Ovary (tissue), 9 donors: ENCODE measurements around the gene CHCHD1. TPM values are rescaled to one million over a fixed set of nuclear protein-coding genes. Genes with fewer than 3 reads are reported as not detected.

Experiments
- DNase-seq, 5 donors: peaks; one replicate each; pipeline ENCODE4 v3.0.0-alpha.2; 2019 to 2020
- H3K27ac ChIP-seq, 2 donors: fragments of 200-600 bp; one replicate each; pipeline versions ENCODE4 v1.5.1 to v1.8.0; 2019 to 2022
- H3K27me3 ChIP-seq: fragments of 200-600 bp; one replicate; pipeline ENCODE4 v1.8.0; 2022
- H3K36me3 ChIP-seq: fragments of 200-600 bp; sonication (generic); one replicate; pipeline ENCODE4 v1.5.1; 2019
- H3K4me1 ChIP-seq: one replicate; pipeline ENCODE4 v1.8.1; 2013; ENCODE audit warnings: mild to moderate bottlenecking, moderate library complexity; ENCODE audit not compliant: insufficient read depth
- H3K4me3 ChIP-seq: fragments of 200-600 bp; sonication (generic); one replicate; pipeline ENCODE4 v1.5.1; 2017
- H3K9me3 ChIP-seq, 2 donors: fragments of 200-600 bp in 1 of 2; sonication (generic) in 1 of 2; one replicate each; pipeline versions ENCODE4 v1.5.1 to v1.8.1; 2013 to 2019; ENCODE audit warnings: mild to moderate bottlenecking in 1 of 2, moderate library complexity in 1 of 2
- CTCF ChIP-seq, 3 donors: fragments of 450-650 bp in 2 of 3; fragments of 200-600 bp in 1 of 3; IDR thresholded peaks; one replicate each; pipeline versions ENCODE4 v1.5.1 to v1.8.0; 2016 to 2022; ENCODE audit warnings: antibody characterized with exemption in 3 of 3, mild to moderate bottlenecking in 1 of 3
- EP300 ChIP-seq: sonication (generic); formaldehyde crosslinking; IDR thresholded peaks from one replicate; pipeline ENCODE4 v1.6.1; 2017; ENCODE audit warnings: antibody characterized with exemption
- POLR2A ChIP-seq: fragments of 450-650 bp; IDR thresholded peaks from one replicate; pipeline ENCODE4 v1.6.1; 2017; ENCODE audit warnings: antibody characterized with exemption, mild to moderate bottlenecking, moderate library complexity
- WGBS, 3 donors: extraction: QIAGEN DNeasy Blood & Tissue Kit in 1 of 3; methylation state at CpG; one replicate each; pipeline versions ENCODE4 v1.1.5 to v1.1.7; 2013 to 2017; 5-methylcytosine and 5-hydroxymethylcytosine counted together
- intact Hi-C, 4 donors: fragments of 100-400 bp; cut with DNase I; formaldehyde crosslinking; loops; one replicate each; pipeline versions ENCODE4 v1.11.0 to v1.15.1; 2022 to 2023
- polyA plus RNA-seq, 2 donors: library from polyadenylated mRNA; stranded (reverse); fragments of 200-250 nt in 1 of 2; fragments of 350-450 nt in 1 of 2; fragmentation: Illumina TruSeq in 1 of 2; extraction: RNeasy Lipid Tissue Mini Kit (QIAGEN cat#74804) in 1 of 2; gene quantifications; one replicate each; pipeline ENCODE4 v1.2.3, GENCODE V29; 2013 to 2014
- total RNA-seq, 7 donors: library from RNA; depleted of rRNA in 2 of 7; stranded (reverse); fragments of >200 nt in 2 of 7; fragmentation: NEBNext Ultra II Directional in 3 of 7; extraction: Animal tissue kit (Norgen Biotek cat#: 25700) in 3 of 7; gene quantifications; one replicate each; pipeline versions ENCODE4 v1.1.0 to v1.2.4, GENCODE V29; 2016 to 2023
- donor health status: DM: no; HTN: no; CAD: no; lungs with moderate emphysema.
- donor health status: DM: no; HTN: no; CAD: no.
- donor health status: Bipolar disorder and iron deficiency.
- donor health status: DM: yes; HTN: yes; CAD: no.
- donor health status: DM: no; HTN: no; CAD: no.
- donor health status: DM: yes; HTN: yes; CAD: no.

The CHCHD1 gene
- total and polyA plus RNA-seq, 9 donors: 12.5 to 33.4 (median 18.0) TPM

DNA sequence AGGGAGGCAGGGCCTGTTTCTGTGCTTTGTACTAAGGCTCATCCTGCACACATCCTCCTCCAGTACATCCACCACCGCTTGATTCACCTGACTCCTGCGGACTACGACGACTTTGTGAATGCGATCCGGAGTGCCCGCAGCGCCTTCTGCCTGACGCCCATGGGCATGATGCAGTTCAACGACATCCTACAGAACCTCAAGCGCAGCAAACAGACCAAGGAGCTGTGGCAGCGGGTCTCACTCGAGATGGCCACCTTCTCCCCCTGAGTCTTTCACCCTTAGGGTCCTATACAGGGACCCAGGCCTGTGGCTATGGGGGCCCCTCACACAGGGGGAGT is 19.4 kb downstream of the CHCHD1 start:
- Histone ChIP-seq H3K27ac (no peak overlapping the region), H3K36me3 (no peaks in the 10 kb centered on the region), H3K9me3 (no peaks in the 10 kb centered on the region), H3K4me1 (no peaks in the 10 kb centered on the region), H3K27me3 (no peaks in the 10 kb centered on the region), H3K4me3 (no peak overlapping the region)
- no peak for TF ChIP-seq POLR2A
- TF ChIP-seq EP300: no peak
- no peak for TF ChIP-seq CTCF (IDR thresholded peaks at IDR 0.05)
- no peak for DNase-seq
- 86 to 89% (median 89%) methylated on average over 13 of the region's 13 CpGs for WGBS, 3 donors
- intact Hi-C loops: no loop called here

DNA sequence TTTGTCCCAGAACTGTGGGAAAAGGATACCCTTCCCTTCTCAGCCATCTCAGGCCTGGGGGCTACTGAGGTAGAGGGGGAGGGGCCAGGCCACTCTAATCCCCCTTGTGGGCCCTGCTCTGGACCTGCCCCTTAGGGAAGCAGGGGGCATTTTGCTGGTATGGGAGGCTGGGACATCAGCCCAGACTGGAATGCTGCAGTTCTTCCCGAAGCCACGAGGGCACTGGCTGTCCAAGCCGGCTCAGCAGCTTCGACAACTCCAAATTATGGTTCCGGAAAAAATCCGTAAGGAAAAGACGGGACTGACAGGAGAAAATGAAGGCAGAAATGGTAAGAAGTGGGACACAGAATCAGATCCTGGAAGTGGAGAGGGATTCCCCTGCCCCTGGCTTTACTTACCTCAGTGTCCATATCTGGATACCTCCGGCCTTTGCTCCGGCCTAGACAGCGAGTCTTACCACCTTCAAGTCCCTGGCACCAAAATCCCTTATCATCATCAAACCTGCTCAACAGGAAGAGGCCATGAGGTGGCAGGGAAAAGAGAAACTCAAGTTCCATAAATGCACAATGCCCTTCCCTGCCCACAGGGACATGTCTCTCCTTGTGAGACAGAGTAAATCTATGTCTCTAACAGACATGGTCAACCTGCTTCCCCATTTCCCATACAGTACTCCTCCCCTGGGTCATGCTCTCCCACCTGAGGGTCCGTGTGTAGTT is 20.6 kb downstream of the CHCHD1 start:
- H3K27me3 ChIP-seq: no peaks in the 10 kb centered on the region
- no peak overlapping the region for H3K4me3 ChIP-seq
- H3K9me3 ChIP-seq: no peaks in the 10 kb centered on the region
- H3K27ac ChIP-seq: no peak overlapping the region
- WGBS, 3 donors: 66 to 76% (median 72%) methylated on average over 11 of the region's 11 CpGs
- intact Hi-C loops: no loop called here
- TF ChIP-seq POLR2A (no peak), EP300 (no peak), CTCF (IDR thresholded peaks at IDR 0.05) (no peak)
- no peak for DNase-seq
- H3K36me3 ChIP-seq: no peaks in the 10 kb centered on the region
- no peaks in the 10 kb centered on the region for H3K4me1 ChIP-seq

DNA sequence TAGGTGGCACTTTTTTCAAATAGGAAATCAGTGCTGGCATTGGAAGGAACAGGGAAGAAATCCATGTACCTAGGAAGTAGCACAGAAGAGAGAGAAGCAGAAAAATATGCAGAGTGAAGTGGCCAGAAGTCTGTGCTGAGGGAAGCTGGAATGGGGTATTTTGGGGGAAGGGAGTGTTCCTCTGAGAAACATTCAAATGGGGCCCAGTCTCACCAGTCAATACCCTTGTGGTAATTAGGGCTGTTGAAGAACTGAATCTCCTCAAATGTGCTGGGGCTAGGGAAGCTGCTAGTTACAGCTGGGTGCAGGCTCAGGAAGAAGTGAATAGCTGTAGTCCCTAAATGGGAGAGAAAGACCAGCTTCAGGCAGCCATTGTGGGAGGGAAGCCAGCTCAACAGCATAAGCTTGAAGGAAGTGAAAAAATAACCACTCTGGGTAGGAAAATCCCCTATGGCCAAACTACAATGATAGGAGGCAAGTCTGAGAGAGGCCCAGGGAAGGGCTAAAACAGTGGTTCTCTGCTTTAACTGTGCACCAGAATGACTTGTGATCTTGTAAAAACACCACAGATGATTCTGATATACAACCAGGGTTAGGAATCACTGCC is 21.9 kb downstream of the CHCHD1 start:
- Histone ChIP-seq H3K27me3 (no peaks in the 10 kb centered on the region), H3K36me3 (no peaks in the 10 kb centered on the region), H3K4me1 (no peaks in the 10 kb centered on the region), H3K4me3 (no peak overlapping the region), H3K9me3 (no peaks in the 10 kb centered on the region), H3K27ac (no peak overlapping the region)
- TF ChIP-seq POLR2A: no peak
- no peak for TF ChIP-seq EP300
- TF ChIP-seq CTCF (IDR thresholded peaks at IDR 0.05): no peak
- intact Hi-C loops: no loop called here
- no peak for DNase-seq

GRCh38 chr10:73806176-73806950 is 24.5 kb downstream of the CHCHD1 start:
- Histone ChIP-seq H3K27me3 (no peaks in the 10 kb centered on the region), H3K9me3 (no peaks in the 10 kb centered on the region), H3K4me1 (no peaks in the 10 kb centered on the region), H3K4me3 (no peak overlapping the region), H3K36me3 (no peaks in the 10 kb centered on the region), H3K27ac (no peak overlapping the region)
- DNase-seq: no peak
- intact Hi-C loops: no loop called here
- no peak for TF ChIP-seq POLR2A
- TF ChIP-seq CTCF (IDR thresholded peaks at IDR 0.05): no peak
- TF ChIP-seq EP300: no peak
- 87 to 89% (median 89%) methylated on average over 14 of the region's 14 CpGs for WGBS, 3 donors
